VCaP (cell line): ENCODE measurements around the gene TIMM21.

Source experiments
- H3K27ac ChIP-seq: fragments of 450-650 bp; 2 replicates; pipeline ENCODE4 v1.5.1; 2017
- TF ChIP-seq, protein P1 (sequence below): fragments of 450-650 bp; conservative IDR thresholded peaks from 2 replicates; pipeline ENCODE4 v1.5.1; 2017; ENCODE audit warnings: mild to moderate bottlenecking, moderate library complexity

TIMM21 gene

DNA sequence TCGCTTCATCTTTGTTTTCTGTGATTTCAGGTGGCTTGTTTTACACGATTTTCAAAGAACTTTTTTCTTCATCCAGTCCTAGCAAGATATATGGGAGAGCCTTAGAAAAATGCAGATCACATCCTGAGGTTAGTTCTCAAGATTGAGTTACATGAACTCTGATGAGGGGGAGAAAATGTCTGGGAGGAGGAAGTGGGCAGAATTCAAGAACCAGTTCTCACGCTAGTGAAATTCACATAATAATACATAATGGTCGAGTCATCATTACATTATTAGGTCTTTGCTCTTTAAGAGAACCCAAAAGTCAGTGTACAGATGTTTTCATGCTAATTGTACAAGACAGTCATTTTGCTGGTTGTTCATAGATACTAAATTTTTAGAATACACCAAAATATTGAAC lies 7.0 kb downstream of the TIMM21 start:
- TF ChIP-seq, protein P1, sequence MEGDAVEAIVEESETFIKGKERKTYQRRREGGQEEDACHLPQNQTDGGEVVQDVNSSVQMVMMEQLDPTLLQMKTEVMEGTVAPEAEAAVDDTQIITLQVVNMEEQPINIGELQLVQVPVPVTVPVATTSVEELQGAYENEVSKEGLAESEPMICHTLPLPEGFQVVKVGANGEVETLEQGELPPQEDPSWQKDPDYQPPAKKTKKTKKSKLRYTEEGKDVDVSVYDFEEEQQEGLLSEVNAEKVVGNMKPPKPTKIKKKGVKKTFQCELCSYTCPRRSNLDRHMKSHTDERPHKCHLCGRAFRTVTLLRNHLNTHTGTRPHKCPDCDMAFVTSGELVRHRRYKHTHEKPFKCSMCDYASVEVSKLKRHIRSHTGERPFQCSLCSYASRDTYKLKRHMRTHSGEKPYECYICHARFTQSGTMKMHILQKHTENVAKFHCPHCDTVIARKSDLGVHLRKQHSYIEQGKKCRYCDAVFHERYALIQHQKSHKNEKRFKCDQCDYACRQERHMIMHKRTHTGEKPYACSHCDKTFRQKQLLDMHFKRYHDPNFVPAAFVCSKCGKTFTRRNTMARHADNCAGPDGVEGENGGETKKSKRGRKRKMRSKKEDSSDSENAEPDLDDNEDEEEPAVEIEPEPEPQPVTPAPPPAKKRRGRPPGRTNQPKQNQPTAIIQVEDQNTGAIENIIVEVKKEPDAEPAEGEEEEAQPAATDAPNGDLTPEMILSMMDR: no peak
- H3K27ac ChIP-seq: no peak overlapping the region

DNA sequence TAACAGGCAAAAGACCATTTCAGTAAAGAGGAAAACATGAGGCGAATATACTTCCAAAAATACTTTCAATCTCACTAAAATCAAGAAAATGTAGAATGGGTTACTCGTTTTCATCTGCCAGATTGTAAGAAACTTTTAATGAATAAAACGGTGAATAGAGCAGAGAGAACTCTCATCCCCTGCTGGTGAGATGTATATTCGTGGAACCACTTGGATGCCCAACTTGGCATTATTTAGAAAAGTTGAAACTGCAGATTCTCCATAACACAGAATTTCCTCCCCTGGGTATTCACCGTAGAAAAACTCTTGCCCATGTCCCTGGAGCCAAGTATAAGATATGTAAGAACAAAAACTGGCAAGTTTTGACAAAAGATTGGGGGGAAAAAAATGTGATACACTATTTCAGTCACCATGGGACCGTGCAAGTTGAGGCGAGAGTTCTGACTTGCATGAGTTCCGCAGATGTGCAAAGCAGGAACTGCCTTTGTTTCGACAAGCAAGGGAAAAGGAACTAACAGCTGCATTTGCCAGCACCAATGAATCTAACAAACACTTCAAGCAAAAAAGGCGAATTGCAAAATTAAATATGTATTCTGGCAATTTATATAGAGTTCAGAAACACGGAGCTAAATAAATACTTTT lies 14.8 kb downstream of the TIMM21 start:
- no peak overlapping the region for H3K27ac ChIP-seq

DNA sequence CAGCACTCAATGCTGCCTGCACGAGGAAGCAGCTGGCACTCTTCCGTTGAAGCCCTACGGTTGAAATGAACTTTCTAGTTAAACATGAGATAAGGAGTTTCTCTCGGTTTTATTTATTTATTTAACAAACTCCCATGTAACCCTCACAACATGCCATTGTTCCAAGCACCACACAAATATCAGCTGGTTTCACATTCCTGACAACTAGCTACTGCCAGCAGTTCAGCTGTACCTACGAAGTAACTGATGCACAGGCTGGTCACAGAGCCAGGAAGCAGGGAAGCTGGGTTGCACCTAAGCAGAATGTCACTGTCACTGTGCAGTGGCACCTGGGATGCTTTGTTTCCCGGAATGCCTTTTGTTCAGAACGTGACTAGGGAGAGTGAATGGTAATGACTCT lies 18.1 kb downstream of the TIMM21 start:
- H3K27ac ChIP-seq: peak overlapping the region; percentile 43
- TF ChIP-seq, protein P1: no peak

More for the DNA sequence above, 14.8 kb downstream of the TIMM21 start:
- TF ChIP-seq, protein P1: no peak

DNA sequence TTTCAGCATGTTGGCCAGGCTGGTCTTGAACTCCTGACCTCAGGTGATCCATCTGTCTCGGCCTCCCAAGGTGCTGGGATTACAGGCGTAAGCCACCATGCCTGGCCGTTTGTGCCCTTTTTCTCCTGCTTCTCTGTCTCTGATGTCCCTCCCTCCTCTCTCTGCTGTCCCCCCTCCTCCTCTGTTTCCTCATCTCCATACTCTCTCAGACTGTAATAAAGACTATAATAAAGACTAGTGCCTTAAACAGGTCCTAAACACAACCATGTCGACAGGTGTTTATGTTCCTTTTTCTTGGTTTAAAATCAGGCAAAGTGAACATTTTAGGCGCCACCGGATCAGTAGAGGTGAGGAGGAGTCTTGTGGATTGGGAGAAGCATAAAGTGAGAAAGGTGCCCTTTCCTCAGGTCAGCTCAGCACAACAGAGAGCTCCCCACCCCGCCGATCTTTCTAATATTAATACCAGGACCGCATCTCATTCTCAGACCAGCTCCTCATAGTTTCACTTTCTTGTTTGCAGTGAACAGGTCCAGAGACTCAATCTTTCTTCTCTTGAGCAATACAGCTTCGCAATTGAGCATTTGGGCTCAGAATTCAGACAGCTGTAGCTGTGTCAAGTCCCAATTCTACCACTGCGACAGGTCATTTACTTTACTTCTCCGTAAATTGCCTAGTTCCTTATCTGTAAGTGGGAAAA lies 23.7 kb downstream of the TIMM21 start:
- TF ChIP-seq, protein P1: no peak
- H3K27ac ChIP-seq: peak overlapping the region; percentile 34; the same call in 1 of the 2 replicates

DNA sequence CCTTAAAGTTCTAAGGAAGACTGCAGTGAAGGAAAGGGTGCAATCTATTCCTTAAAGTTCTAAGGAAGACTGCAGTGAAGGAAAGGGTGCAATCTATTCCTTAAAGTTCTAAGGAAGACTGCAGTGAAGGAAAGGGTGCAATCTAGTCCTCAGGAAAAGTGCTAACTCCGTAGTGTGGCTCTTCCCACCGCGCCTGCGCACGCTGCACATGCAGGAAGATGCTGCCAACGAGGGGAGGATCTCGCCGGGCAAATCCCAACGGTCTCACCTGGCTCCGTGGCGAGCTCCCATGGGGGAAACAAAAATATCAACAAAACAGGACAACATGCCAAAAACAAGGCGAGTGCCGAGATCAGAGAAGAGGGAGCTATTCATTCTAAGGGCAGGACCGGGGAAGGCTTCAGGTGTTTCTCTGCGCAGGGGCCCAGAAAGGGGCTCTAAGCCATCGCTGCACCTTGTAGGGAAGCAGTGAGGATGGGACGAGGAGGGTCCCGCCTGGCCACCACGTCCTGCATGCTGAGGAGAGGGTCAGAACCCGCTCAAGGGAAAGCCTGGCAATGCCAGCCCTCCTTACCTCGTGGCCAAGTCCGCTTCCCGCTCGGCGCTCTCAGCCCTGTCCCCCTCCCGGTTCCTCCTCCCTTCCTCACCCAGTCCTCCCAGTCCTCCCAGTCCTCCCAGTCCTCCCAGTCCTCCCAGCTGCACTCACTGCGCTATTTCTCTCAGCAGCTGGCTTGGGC lies 24.5 kb downstream of the TIMM21 start:
- H3K27ac ChIP-seq: no peak overlapping the region

DNA sequence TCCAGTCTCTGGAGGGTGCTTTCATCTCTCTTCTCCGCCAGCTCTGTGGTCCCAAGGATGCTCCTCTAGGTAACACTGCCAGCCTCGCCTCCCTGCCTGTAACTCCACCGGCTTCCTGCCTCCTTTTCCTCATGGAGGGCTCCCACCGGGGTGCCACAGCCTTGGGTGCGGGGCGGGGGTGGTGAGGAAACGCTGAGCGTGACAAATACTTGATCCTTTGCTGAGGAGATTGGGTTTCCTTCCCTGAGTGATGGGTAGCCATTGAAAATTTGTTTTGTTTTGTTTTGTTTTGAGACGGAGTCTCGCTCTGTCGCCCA lies 25.1 kb downstream of the TIMM21 start:
- TF ChIP-seq, protein P1: no peak

More for the DNA sequence above, 24.5 kb downstream of the TIMM21 start:
- TF ChIP-seq, protein P1: no peak

DNA sequence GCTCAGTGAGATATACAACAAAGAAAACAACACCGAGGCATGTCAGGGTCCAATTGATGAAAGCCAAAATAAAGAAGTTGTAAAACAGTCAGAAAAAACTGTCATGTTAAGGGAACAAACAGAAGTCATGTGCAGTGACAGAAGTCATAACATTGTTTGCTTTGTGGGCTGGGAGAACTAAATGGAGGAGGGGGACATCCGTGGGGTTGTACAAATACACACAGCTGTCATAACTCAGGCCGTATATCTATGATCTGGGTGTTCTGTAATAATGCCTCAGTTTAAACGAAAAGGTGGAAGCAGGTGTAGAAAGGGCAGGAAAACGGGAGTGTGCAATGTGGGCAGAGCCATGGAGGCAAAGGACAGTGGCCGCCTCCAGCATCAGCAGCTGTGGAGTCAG lies 27.3 kb downstream of the TIMM21 start:
- TF ChIP-seq, protein P1: no peak
- peak overlapping the region; percentile 33; the same call in 1 of the 2 replicates for H3K27ac ChIP-seq

More for the DNA sequence above, 25.1 kb downstream of the TIMM21 start:
- no peak overlapping the region for H3K27ac ChIP-seq
